Measurements from ENCODE around the gene AOC2. TPM values are rescaled to one million over a fixed set of nuclear protein-coding genes. Genes with fewer than 3 reads are reported as not detected.

AOC2 gene
- total RNA-seq, 1 experiment from 2014 or later: 7.1 TPM

DNA sequence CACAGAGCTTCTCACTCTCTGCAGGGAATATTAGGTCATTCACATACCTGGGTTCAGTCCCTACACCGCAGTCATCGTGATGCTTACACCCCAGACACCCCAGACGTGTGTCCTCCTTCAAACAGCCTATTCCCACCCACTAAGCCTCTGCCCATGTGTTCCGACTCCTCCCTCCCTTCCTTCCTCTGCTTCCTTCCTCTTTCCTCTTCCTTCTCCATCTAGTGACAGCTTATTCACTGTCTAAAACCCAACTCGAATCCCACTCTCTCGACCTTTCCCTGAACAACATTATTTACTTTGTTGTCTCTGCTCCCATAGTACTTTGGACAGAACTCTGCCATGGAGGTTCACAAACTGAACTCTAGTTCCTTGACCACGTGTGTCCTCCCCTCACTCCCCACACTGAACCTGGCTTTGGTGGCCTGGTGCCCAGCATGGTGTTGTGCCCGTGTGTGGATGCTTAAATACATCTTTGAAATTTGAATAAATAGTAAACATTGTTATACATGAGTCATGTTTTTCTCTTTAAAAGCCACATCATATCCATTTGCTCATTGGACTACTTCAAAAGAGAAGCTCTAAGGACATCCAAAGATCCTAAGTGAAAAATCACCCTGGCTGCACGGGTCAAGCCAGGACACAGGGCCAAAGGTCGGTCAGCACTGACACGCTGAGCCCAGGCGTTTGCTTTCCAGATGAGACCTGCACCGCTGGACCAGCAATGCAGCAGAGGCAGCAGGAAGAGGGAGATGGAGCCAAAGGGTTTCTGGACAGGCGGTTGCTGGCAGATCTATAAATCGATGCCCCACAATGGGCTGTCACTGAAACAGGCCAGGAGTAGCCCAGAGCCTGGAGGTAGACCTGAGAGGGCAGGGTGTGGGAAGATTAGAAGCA lies 42.1 kb downstream of the AOC2 start:
- no peak overlapping the region; a peak in 1 of 7 replicates for H3K27ac Mint-ChIP-seq
- TF ChIP-seq, protein P1, sequence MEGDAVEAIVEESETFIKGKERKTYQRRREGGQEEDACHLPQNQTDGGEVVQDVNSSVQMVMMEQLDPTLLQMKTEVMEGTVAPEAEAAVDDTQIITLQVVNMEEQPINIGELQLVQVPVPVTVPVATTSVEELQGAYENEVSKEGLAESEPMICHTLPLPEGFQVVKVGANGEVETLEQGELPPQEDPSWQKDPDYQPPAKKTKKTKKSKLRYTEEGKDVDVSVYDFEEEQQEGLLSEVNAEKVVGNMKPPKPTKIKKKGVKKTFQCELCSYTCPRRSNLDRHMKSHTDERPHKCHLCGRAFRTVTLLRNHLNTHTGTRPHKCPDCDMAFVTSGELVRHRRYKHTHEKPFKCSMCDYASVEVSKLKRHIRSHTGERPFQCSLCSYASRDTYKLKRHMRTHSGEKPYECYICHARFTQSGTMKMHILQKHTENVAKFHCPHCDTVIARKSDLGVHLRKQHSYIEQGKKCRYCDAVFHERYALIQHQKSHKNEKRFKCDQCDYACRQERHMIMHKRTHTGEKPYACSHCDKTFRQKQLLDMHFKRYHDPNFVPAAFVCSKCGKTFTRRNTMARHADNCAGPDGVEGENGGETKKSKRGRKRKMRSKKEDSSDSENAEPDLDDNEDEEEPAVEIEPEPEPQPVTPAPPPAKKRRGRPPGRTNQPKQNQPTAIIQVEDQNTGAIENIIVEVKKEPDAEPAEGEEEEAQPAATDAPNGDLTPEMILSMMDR (conservative IDR thresholded peaks at IDR 0.05): no peak
- WGBS (ENCODE audit: extremely low coverage, insufficient read length, low lambda C conversion rate): 100% methylated on average over 2 of the region's 15 CpGs

More for the DNA sequence above, 42.1 kb downstream of the AOC2 start:
- Histone ChIP-seq H3K4ac (ENCODE audit: low read depth, low read length) (no peak overlapping the region), H3K18ac (ENCODE audit: insufficient read length, low read depth, low read length) (no peak overlapping the region), H2BK15ac (ENCODE audit: low read depth, low read length) (no peak overlapping the region), H2BK20ac (ENCODE audit: low read depth, low read length, poor library complexity, severe bottlenecking) (no peak overlapping the region), H3K23me2 (ENCODE audit: insufficient read length, low read depth, low read length, poor library complexity, severe bottlenecking) (no peaks in the 10 kb centered on the region), H3K27ac (ENCODE audit: insufficient read length, low read depth, low read length) (no peak overlapping the region), H4K20me1 (ENCODE audit: control insufficient read depth, insufficient read depth, insufficient read length) (no peaks in the 10 kb centered on the region), H3K79me1 (ENCODE audit: insufficient read depth, low read depth, low read length, poor library complexity, severe bottlenecking) (no peaks in the 10 kb centered on the region), H3K4me1 (ENCODE audit: insufficient read depth, low read length) (no peaks in the 10 kb centered on the region; the same call in 1 of the 2 replicates), H3K79me2 (ENCODE audit: insufficient read depth, low read length) (no peaks in the 10 kb centered on the region), H4K8ac (replicated peaks; ENCODE audit: insufficient read length, low read depth, low read length) (no peak overlapping the region), H4K91ac (ENCODE audit: insufficient read length, low read depth, low read length) (no peak overlapping the region), H3T11ph (ENCODE audit: low read length) (no peak overlapping the region), H3K9ac (ENCODE audit: extremely low read depth, insufficient read length, low read length) (no peak overlapping the region), H3K9me3 (ENCODE audit: control insufficient read depth, low read depth, low read length) (no peaks in the 10 kb centered on the region), H3K56ac (ENCODE audit: insufficient read length, low read depth, low read length) (no peak overlapping the region), H2AFZ (ENCODE audit: low read length) (no peak overlapping the region), H3K27me3 (ENCODE audit: insufficient read depth, low read length) (no peaks in the 10 kb centered on the region), H2BK12ac (ENCODE audit: insufficient read length, low read depth, low read length) (no peak overlapping the region), H2AK5ac (ENCODE audit: insufficient read length, low read length) (no peak overlapping the region), H4K5ac (ENCODE audit: insufficient read length, low read depth, low read length) (no peak overlapping the region), H2BK5ac (ENCODE audit: insufficient read length, low read length) (no peak overlapping the region), H3K23ac (ENCODE audit: insufficient read length, low read depth, low read length) (no peak overlapping the region), H3K4me2 (ENCODE audit: insufficient read depth, insufficient read length, low read length) (no peak overlapping the region), H3K14ac (ENCODE audit: insufficient read depth, low read length) (no peak overlapping the region), H2BK120ac (ENCODE audit: low read depth, low read length, poor library complexity, severe bottlenecking) (no peak overlapping the region)
- Mint-ChIP-seq H3K27me3 (ENCODE audit: low read depth) (peaks cover 3% of the 10 kb centered on the region; the same call in 1 of the 2 replicates), H3K36me3 (ENCODE audit: insufficient read depth in 1 of 3, low read depth in 3 of 3) (no peaks in the 10 kb centered on the region), H3K4me3 (no peak overlapping the region; a peak in 1 of 5 replicates), H3K4me1 (peaks cover 9 to 12% of the 10 kb centered on the region in 2 experiments), H3K9me3 (no peaks in the 10 kb centered on the region)
- DNase-seq: no peak

Data from H9 (cell line).